ENCODE measurements around the gene PRSS8.

DNA sequence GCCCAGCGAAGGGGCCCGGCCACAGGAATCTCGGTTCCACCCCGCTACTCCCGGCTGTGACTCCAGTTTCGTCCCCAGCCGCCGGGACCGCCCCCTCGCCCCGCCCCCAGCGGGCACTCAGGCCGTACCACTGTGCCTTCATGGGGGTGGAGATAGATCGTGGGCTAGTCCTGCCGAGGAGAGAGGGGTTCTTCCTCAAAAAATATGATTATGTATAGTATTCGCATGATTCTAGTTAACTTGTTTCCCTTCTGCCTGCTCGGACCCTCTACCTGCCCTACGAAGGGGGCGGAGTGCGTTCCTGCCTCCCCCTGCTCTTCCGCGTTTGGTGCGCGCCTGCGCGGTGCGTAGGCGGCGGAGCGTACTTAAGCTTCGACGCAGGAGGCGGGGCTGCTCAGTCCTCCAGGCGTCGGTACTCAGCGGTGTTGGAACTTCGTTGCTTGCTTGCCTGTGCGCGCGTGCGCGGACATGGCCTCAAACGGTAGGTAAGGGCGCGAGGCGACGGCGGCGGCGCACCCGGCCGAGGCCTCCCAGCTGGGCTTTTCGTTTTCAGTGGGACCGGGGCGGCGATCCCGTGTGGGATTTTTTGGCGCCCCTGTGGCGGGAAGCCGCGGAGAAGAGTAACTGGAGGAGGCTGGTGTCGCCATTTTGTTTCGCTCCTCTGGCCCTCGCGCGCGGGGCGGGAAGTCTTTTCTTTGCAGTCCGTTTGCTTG lies 44.4 kb upstream of the PRSS8 start, which contains the start of gene FUS:
- TF ChIP-seq SUZ12 (IDR thresholded peaks at IDR 0.05; ENCODE audit: extremely low read depth, insufficient read depth, insufficient read length), result no peak
- no peak for TF ChIP-seq ZNF274 (IDR thresholded peaks at IDR 0.05; ENCODE audit: low read depth, low read length)
